Measurements from ENCODE around the gene CEBPZ. TPM values are rescaled to one million over a fixed set of nuclear protein-coding genes. Genes with fewer than 3 reads are reported as not detected.
A peak's percentile ranks its signal among the peaks of the same experiment; 100 is the strongest.

CEBPZ gene
- total RNA-seq, 1 experiment from 2014 or later = 124 TPM

GRCh38 chr2:37180006-37180639 is 51.3 kb downstream of the CEBPZ start:
- Histone ChIP-seq H3K36me3 (no peaks in the 10 kb centered on the region), H3K4me1 (no peaks in the 10 kb centered on the region), H3K27me3 (0 out of 2 replicates have a peak, but pooled peaks cover 6% of the 10 kb centered on the region), H3K9me3 (replicated peaks) (no peaks in the 10 kb centered on the region), H3K4me3 (no peak overlapping the region), H3K27ac (no peak overlapping the region)
- no peak for DNase-seq

GRCh38 chr2:37173741-37174140 is 57.7 kb downstream of the CEBPZ start:
- Histone ChIP-seq H3K27ac (no peak overlapping the region), H3K9me3 (replicated peaks) (no peaks in the 10 kb centered on the region), H3K4me3 (no peak overlapping the region), H3K36me3 (no peaks in the 10 kb centered on the region), H3K27me3 (0 out of 2 replicates have a peak, but pooled peaks cover 3% of the 10 kb centered on the region), H3K4me1 (no peaks in the 10 kb centered on the region)
- peak; percentile 29 to 62 for DNase-seq

- Histone ChIP-seq H3K4me3 (no peak overlapping the region), H3K4me1 (no peaks in the 10 kb centered on the region), H3K36me3 (no peaks in the 10 kb centered on the region), H3K9me3 (replicated peaks) (no peaks in the 10 kb centered on the region), H3K27me3 (0 out of 2 replicates have a peak, but pooled peaks cover under 1% of the 10 kb centered on the region), H3K27ac (no peak overlapping the region)
- DNase-seq = no peak
These were observed 59.8 kb downstream of the CEBPZ start for GRCh38 chr2:37171624-37171950.

GRCh38 chr2:37168217-37168981 is 63.0 kb downstream of the CEBPZ start:
- no peak overlapping the region for H3K4me3 ChIP-seq
- no peaks in the 10 kb centered on the region for H3K27me3 ChIP-seq
- peaks cover 3% of the 10 kb centered on the region; the same call in 1 of the 2 replicates for H3K9me3 ChIP-seq (replicated peaks)
- no peak overlapping the region for H3K27ac ChIP-seq
- no peaks in the 10 kb centered on the region for H3K36me3 ChIP-seq
- peak; percentile 45 to 78 for DNase-seq
- no peaks in the 10 kb centered on the region for H3K4me1 ChIP-seq

- Histone ChIP-seq H3K27me3 (no peaks in the 10 kb centered on the region), H3K4me1 (no peaks in the 10 kb centered on the region), H3K27ac (no peak overlapping the region), H3K36me3 (no peaks in the 10 kb centered on the region), H3K9me3 (replicated peaks) (peaks cover 3% of the 10 kb centered on the region; the same call in 1 of the 2 replicates), H3K4me3 (no peak overlapping the region)
- no peak for DNase-seq
These were observed 63.7 kb downstream of the CEBPZ start for GRCh38 chr2:37167636-37168180.

GRCh38 chr2:37164757-37165156 is 66.6 kb downstream of the CEBPZ start:
- Histone ChIP-seq H3K27me3 (no peaks in the 10 kb centered on the region), H3K9me3 (replicated peaks) (peaks cover 3% of the 10 kb centered on the region; the same call in 1 of the 2 replicates), H3K27ac (no peak overlapping the region), H3K36me3 (no peaks in the 10 kb centered on the region), H3K4me1 (no peaks in the 10 kb centered on the region), H3K4me3 (no peak overlapping the region)
- DNase-seq = no peak

GRCh38 chr2:37156857-37157714 is 74.3 kb downstream of the CEBPZ start, which contains the start of gene EIF2AK2:
Gene EIF2AK2 (minus strand): TSS chr2:37156980. CDS start chr2:37147806, 9,174 bp downstream.
- Histone ChIP-seq H3K36me3 (no peaks in the 10 kb centered on the region; the same call in 1 of the 2 replicates), H3K27ac (peak within 1 kb of the TSS; percentile 42), H3K4me1 (peaks cover 4% of the 10 kb centered on the region; the same call in 1 of the 2 replicates), H3K9me3 (replicated peaks) (no peaks in the 10 kb centered on the region), H3K4me3 (peak within 1 kb of the TSS; percentile 71), H3K27me3 (no peaks in the 10 kb centered on the region)
- DNase-seq = peak; percentile 88 to 89

- DNase-seq = peak; percentile 58 to 60
- Histone ChIP-seq H3K36me3 (no peaks in the 10 kb centered on the region; the same call in 1 of the 2 replicates), H3K4me1 (peaks cover 4% of the 10 kb centered on the region; the same call in 1 of the 2 replicates), H3K27me3 (no peaks in the 10 kb centered on the region), H3K4me3 (peak overlapping the region; percentile 71), H3K9me3 (replicated peaks) (no peaks in the 10 kb centered on the region), H3K27ac (peak overlapping the region; percentile 38)
These were observed 75.1 kb downstream of the CEBPZ start for GRCh38 chr2:37156071-37156856.

GRCh38 chr2:37154785-37155184 is 76.6 kb downstream of the CEBPZ start:
- no peak overlapping the region for H3K4me3 ChIP-seq
- no peaks in the 10 kb centered on the region for H3K27me3 ChIP-seq
- DNase-seq = no peak
- no peaks in the 10 kb centered on the region; the same call in 1 of the 2 replicates for H3K36me3 ChIP-seq
- no peaks in the 10 kb centered on the region for H3K9me3 ChIP-seq (replicated peaks)
- peaks cover 4% of the 10 kb centered on the region; the same call in 1 of the 2 replicates for H3K4me1 ChIP-seq
- H3K27ac ChIP-seq = no peak overlapping the region

- H3K36me3 ChIP-seq = peaks cover 2% of the 10 kb centered on the region; the same call in 1 of the 2 replicates
- no peaks in the 10 kb centered on the region for H3K27me3 ChIP-seq
- no peak overlapping the region for H3K4me3 ChIP-seq
- H3K27ac ChIP-seq = no peak overlapping the region
- peaks cover 4% of the 10 kb centered on the region; the same call in 1 of the 2 replicates for H3K4me1 ChIP-seq
- no peaks in the 10 kb centered on the region for H3K9me3 ChIP-seq (replicated peaks)
- no peak for DNase-seq
These were observed 78.2 kb downstream of the CEBPZ start for GRCh38 chr2:37153224-37153623.

Other genes with a start within 250 kb of the CEBPZ start
- 18.8 and 23.9 TPM in 2 replicates for gene HEATR5B, start 147.2 kb downstream of the CEBPZ start, total RNA-seq (2014; rRNA removed; shearing (Covaris generic))
- gene GPATCH11, start 147.1 kb downstream of the CEBPZ start, total RNA-seq (2014; rRNA removed; shearing (Covaris generic)) = 19.8 and 22.2 TPM in 2 replicates
- gene EIF2AK2, start 74.6 kb downstream of the CEBPZ start, total RNA-seq (2014; rRNA removed; shearing (Covaris generic)) = 35.4 and 46.0 TPM in 2 replicates
- not detected in 2 replicates for gene SULT6B1, start 42.9 kb downstream of the CEBPZ start, total RNA-seq (2014; rRNA removed; shearing (Covaris generic))
- 54.9 and 62.2 TPM in 2 replicates for gene CEBPZOS, start 35.1 kb downstream of the CEBPZ start, total RNA-seq (2014; rRNA removed; shearing (Covaris generic))
- gene NDUFAF7, start 62 bp upstream of the CEBPZ start, total RNA-seq (2014; rRNA removed; shearing (Covaris generic)) = 25.2 and 30.3 TPM in 2 replicates
- gene PRKD3, start 93.2 kb upstream of the CEBPZ start, total RNA-seq (2014; rRNA removed; shearing (Covaris generic)) = 70.4 and 85.1 TPM in 2 replicates
- 3.1 and 3.2 TPM in 2 replicates for gene QPCT, start 113.0 kb upstream of the CEBPZ start, total RNA-seq (2014; rRNA removed; shearing (Covaris generic))